Endothelial cell (in vitro differentiated cells): Measurements from ENCODE around the gene TMEM253. TPM values are rescaled to one million over a fixed set of nuclear protein-coding genes. Genes with fewer than 3 reads are reported as not detected.

ENCODE experiments used
- DNase-seq: peaks from one replicate; pipeline ENCODE4 v3.0.0; 2021; ENCODE audit warnings: low spot score
- H3K27ac Mint-ChIP-seq: one replicate; pipeline ENCODE4 v1.8.0; 2021; ENCODE audit warnings: mixed read lengths, inconsistent platforms; ENCODE audit not compliant: unreplicated experiment
- H3K27me3 Mint-ChIP-seq: one replicate; pipeline ENCODE4 v1.8.0; 2021; ENCODE audit warnings: mild to moderate bottlenecking, moderate library complexity, mixed read lengths, inconsistent platforms; ENCODE audit not compliant: unreplicated experiment
- H3K36me3 Mint-ChIP-seq: one replicate; pipeline ENCODE4 v1.8.0; 2021; ENCODE audit warnings: mild to moderate bottlenecking, low read depth, mixed read lengths, inconsistent platforms; ENCODE audit not compliant: unreplicated experiment
- H3K4me1 Mint-ChIP-seq: one replicate; pipeline ENCODE4 v1.8.0; 2021; ENCODE audit warnings: mild to moderate bottlenecking, mixed read lengths, inconsistent platforms; ENCODE audit not compliant: unreplicated experiment
- H3K4me3 Mint-ChIP-seq: one replicate; pipeline ENCODE4 v1.8.0; 2021; ENCODE audit warnings: mild to moderate bottlenecking, mixed read lengths, inconsistent platforms; ENCODE audit not compliant: unreplicated experiment
- H3K9me3 Mint-ChIP-seq: one replicate; pipeline ENCODE4 v1.8.0; 2021; ENCODE audit warnings: mixed read lengths, inconsistent platforms; ENCODE audit not compliant: unreplicated experiment
- total RNA-seq: library from RNA; stranded (reverse); fragmentation: NEBNext Ultra II Directional; extraction: Animal tissue kit (Norgen Biotek cat#: 25700); gene quantifications from one replicate; pipeline ENCODE4 v1.2.1, GENCODE V29; 2021; ENCODE audit not compliant: unreplicated experiment
- TF ChIP-seq, protein P1 (sequence below): fragments of 200-600 bp; sonication (generic); IDR thresholded peaks from one replicate; pipeline ENCODE4 v1.5.0; 2021; ENCODE audit warnings: antibody characterized with exemption; ENCODE audit not compliant: unreplicated experiment

TMEM253 gene
- total RNA-seq, 1 donor from 2014 or later, result 0.90 TPM

DNA sequence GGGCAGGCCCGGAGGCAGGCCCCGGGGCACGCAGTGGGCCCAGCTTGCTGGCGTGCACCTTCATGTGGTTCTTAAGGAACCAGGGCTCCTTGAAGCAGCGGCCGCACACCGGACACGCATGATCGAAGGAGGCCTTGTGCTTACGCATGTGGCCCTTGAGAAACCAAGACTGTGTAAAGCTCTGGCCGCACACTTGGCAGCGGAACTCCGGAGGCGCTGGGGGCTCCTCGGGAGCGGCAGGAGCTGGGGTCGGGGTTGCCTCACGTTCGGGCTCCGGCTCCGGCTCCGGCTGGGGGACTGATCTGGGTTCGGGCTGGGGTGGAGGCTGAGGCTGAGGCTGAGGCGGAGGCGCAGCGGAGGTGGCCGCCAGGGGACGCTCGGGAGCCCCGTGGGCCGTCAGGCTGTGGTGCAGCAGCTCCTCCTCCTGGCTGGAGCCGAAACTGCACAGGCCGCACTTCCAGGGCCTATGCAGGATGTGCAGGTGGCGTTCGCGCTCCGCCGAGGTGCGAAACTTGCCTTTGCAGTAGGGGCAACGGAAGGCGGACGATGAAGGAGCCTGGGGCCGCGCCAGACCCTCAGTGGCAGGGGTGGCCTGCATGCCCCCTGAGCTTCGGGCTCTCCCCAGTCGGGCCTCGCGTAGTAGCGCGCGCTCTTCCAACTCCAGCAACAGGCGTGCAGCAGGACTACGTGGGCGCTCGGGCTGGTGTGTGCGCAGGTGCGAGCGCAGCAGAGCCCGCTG, 8.4 kb upstream of the TMEM253 start:
- H3K27me3 Mint-ChIP-seq, result peaks cover 12% of the 10 kb centered on the region
- peaks cover 17% of the 10 kb centered on the region for H3K4me1 Mint-ChIP-seq
- H3K36me3 Mint-ChIP-seq, result peaks cover 8% of the 10 kb centered on the region
- no peaks in the 10 kb centered on the region for H3K9me3 Mint-ChIP-seq
- no peak overlapping the region for H3K27ac Mint-ChIP-seq
- TF ChIP-seq, protein P1, sequence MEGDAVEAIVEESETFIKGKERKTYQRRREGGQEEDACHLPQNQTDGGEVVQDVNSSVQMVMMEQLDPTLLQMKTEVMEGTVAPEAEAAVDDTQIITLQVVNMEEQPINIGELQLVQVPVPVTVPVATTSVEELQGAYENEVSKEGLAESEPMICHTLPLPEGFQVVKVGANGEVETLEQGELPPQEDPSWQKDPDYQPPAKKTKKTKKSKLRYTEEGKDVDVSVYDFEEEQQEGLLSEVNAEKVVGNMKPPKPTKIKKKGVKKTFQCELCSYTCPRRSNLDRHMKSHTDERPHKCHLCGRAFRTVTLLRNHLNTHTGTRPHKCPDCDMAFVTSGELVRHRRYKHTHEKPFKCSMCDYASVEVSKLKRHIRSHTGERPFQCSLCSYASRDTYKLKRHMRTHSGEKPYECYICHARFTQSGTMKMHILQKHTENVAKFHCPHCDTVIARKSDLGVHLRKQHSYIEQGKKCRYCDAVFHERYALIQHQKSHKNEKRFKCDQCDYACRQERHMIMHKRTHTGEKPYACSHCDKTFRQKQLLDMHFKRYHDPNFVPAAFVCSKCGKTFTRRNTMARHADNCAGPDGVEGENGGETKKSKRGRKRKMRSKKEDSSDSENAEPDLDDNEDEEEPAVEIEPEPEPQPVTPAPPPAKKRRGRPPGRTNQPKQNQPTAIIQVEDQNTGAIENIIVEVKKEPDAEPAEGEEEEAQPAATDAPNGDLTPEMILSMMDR, result peak; percentile 99
- H3K4me3 Mint-ChIP-seq, result no peak overlapping the region
- peak; percentile 94 for DNase-seq

DNA sequence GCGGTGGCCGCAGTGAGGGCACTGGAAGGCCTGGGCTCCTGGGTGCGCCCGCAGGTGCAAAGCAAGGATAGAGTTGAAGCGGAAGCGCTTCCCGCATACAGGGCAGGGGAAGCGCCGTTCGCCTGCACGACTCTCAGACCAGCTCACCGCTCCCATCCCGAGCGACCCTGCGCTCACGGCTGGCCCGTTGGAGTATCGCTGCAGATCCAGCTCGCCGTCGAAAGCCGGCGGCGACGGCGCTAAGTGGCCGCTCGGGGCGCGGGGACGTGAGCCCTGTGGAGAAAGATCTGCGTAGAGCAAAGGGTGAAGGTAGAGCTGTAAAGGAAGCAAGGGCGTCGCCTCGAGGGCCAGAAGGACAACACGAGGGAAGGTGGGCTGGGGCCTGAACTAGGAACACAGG, 7.8 kb upstream of the TMEM253 start:
- H3K4me1 Mint-ChIP-seq, result peaks cover 11% of the 10 kb centered on the region

DNA sequence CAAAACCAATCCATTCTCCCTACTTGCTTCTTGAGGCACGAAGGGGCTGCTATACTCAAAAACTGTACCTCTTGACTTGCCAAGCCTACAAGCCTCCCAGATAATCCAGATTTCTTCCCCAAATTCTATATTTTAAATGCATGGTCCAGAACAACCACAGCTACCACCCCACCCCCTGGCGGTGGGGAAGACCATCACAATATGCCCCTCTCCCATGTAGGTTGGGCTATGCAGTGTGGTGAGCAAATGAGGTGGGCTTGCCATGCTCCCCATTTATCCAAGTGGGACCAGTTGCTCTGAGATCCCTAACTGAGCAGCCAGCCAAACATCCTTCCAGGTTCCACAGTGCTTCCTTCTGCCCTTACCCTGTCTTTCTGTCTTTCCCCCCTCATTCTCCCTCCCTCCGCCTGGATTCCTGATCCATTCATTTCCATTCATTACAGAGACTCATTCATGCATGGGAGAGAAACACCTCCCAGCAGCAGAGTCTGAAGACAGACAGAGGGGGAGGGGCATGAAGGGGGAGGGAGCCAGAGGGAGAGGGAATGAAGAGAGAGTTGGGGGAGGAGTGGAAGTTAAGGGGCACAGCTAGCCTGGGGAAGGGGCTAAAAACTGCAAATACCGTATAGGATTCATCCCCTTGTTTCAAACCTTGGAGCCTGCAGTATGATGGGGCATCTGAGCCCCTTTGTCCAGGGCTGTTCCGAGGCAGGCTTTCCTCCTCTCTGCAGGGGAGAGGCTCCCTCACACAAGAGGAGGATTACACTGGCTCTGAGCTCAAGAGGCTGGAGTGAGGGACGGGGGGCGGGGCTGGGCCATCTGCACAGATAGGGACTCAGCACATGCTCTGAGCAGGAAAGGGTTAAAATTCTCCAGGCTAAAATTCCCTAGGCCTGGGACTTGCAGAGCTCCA, 6.8 kb upstream of the TMEM253 start:
- H3K9me3 Mint-ChIP-seq, result no peaks in the 10 kb centered on the region
- H3K27me3 Mint-ChIP-seq, result peaks cover 12% of the 10 kb centered on the region
- no peak for DNase-seq
- TF ChIP-seq, protein P1, result peak; percentile 72
- no peak overlapping the region for H3K27ac Mint-ChIP-seq
- H3K36me3 Mint-ChIP-seq, result peaks cover 12% of the 10 kb centered on the region
- peaks cover 14% of the 10 kb centered on the region for H3K4me1 Mint-ChIP-seq
- no peak overlapping the region for H3K4me3 Mint-ChIP-seq

More for the DNA sequence above, 7.8 kb upstream of the TMEM253 start:
- Mint-ChIP-seq H3K27ac (no peak overlapping the region), H3K9me3 (no peaks in the 10 kb centered on the region), H3K4me3 (no peak overlapping the region), H3K36me3 (peaks cover 8% of the 10 kb centered on the region), H3K27me3 (peaks cover 12% of the 10 kb centered on the region)
- TF ChIP-seq, protein P1, result no peak
- no peak for DNase-seq

DNA sequence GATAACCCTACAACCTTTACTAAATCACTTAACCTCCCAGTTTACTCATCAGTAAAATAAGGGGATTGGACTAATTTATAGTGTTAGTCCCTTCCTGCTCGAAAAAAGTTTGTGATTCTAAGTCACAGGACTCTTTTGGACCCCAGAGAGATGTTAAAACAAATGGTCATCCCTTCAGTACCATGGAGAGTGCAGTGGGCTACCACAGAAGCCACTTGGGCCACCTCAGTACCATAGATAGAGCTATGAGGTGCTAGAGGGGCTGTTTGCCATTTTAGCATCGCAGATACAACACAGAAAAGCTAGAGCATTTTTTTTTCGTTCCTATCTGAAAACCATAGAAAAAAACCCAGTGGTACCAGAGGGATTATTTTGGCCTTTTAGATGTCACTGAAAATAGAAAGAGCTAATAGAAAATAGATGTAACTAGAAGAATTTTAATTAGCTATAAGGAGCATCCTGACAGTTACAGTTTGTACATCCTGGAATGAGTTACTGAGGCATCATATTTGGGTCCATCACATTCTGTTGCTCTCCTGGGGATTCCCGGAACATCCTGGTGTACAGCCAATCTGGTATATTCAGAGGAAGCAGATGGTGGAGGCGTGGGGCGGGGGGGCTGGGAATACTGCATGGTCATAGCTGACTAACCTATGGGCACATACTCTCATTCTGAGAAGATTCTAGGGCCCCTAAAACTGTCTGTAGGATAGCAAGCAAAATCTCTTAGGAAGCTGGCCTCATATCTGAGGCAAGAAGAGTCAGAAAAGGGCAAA, 5.2 kb upstream of the TMEM253 start:
- Mint-ChIP-seq H3K9me3 (no peaks in the 10 kb centered on the region), H3K36me3 (peaks cover 13% of the 10 kb centered on the region), H3K27me3 (peaks cover 13% of the 10 kb centered on the region), H3K4me1 (peaks cover 25% of the 10 kb centered on the region), H3K4me3 (no peak overlapping the region), H3K27ac (no peak overlapping the region)
- no peak for DNase-seq
- TF ChIP-seq, protein P1, result no peak
